Subcutaneous abdominal adipose tissue (tissue), 5 donors: ENCODE data around the gene ARIH1.
A peak's percentile ranks its signal among the peaks of the same experiment; 100 is the strongest.
"Not testable (repeated sequence)": the region's sequence is repeated elsewhere in the genome, so short reads cannot be mapped to it uniquely, and the experiment has no call there.

Source experiments
- H3K27ac ChIP-seq: one replicate; pipeline ENCODE4 v1.7.0; 2013; ENCODE audit warnings: low read depth, mild to moderate bottlenecking, inconsistent platforms, low read length, moderate library complexity
- H3K27me3 ChIP-seq, 5 donors: one replicate each; pipeline ENCODE4 v1.7.0; 2013; ENCODE audit warnings: low read length in 5 of 5, inconsistent platforms in 1 of 5; ENCODE audit not compliant: control insufficient read depth in 5 of 5, insufficient read depth in 4 of 5
- H3K36me3 ChIP-seq, 5 donors: one replicate each; pipeline ENCODE4 v1.7.0; 2013; ENCODE audit warnings: low read length in 5 of 5; ENCODE audit not compliant: control insufficient read depth in 5 of 5, insufficient read depth in 5 of 5
- H3K4me1 ChIP-seq, 5 donors: one replicate each; pipeline ENCODE4 v1.7.0; 2013; ENCODE audit warnings: low read length in 5 of 5, mild to moderate bottlenecking in 3 of 5, moderate library complexity in 1 of 5; ENCODE audit not compliant: control insufficient read depth in 5 of 5, insufficient read depth in 5 of 5
- H3K4me3 ChIP-seq, 5 donors: one replicate each; pipeline ENCODE4 v1.7.0; 2013; ENCODE audit warnings: low read length in 5 of 5, low read depth in 1 of 5
- H3K9ac ChIP-seq, 5 donors: one replicate each; pipeline ENCODE4 v1.7.0; 2013; ENCODE audit warnings: low read length in 5 of 5, mild to moderate bottlenecking in 4 of 5, moderate library complexity in 3 of 5
- H3K9me3 ChIP-seq, 5 donors: one replicate each; pipeline ENCODE4 v1.7.0; 2013; ENCODE audit warnings: low read length in 5 of 5; ENCODE audit not compliant: control insufficient read depth in 5 of 5
- donor health status: healthy.
- donor health status: healthy.
- donor health status: healthy.
- donor health status: healthy.
- donor health status: healthy.

The ARIH1 gene, protein sequence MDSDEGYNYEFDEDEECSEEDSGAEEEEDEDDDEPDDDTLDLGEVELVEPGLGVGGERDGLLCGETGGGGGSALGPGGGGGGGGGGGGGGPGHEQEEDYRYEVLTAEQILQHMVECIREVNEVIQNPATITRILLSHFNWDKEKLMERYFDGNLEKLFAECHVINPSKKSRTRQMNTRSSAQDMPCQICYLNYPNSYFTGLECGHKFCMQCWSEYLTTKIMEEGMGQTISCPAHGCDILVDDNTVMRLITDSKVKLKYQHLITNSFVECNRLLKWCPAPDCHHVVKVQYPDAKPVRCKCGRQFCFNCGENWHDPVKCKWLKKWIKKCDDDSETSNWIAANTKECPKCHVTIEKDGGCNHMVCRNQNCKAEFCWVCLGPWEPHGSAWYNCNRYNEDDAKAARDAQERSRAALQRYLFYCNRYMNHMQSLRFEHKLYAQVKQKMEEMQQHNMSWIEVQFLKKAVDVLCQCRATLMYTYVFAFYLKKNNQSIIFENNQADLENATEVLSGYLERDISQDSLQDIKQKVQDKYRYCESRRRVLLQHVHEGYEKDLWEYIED

DNA sequence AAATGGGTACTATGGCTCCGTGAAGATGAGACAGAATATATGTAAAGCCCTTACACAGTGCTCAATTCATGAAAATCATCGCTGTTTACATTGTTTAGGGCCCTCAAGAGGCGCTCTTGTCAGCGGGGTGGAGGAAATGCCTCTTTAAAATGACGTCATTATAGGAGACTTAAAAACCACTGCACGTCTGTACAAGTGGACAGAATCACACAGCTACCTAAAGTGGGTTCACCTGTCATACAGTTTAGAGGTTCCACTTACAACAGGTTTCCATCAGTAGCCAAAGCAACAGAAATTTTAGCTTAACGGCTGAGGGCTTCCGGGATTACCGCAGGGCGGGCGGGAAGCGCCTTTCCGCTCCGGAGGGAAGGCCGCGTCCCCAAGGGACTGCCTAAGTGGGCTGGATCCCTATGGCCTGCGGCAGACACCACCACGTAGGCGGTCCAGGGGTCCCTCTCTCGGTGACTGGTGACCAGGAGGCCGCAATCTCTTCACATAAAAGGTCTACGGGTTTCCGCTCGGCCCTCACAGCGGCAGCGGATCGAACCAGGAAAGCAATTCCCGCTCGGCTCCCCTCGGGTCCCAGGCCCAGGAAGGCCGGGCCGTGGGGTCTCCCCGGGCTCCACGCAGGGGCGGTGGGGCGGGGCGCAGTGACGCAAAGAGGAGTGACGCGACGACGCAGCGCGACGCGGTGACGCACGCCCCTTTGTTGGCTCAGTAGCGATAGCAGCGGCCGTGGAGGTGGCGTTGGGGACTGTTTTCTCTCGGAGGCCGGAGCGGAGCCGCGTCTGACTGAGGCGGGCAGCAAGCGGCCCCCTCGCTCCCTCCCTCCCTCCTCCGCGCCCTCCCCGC, at the start of gene ARIH1:
Gene ARIH1 (plus strand): TSS at position 717 of the 852 bp plus-strand sequence. CDS start 310 bp downstream, outside the sequence.
- Histone ChIP-seq H3K4me1 (peaks cover 4 to 47% (median 38%) of the 10 kb centered on the region in 5 donors), H3K27me3 (no peaks in the 10 kb centered on the region), H3K9me3 (no peaks in the 10 kb centered on the region), H3K27ac (peak within 1 kb of the TSS; percentile 100), H3K4me3 (peak within 1 kb of the TSS; percentile 80 to 96 (median 94)), H3K9ac (peak within 1 kb of the TSS; percentile 94 to 100 (median 100)), H3K36me3 (peaks cover 0 to 10% (median 5%) of the 10 kb centered on the region in 5 donors)

DNA sequence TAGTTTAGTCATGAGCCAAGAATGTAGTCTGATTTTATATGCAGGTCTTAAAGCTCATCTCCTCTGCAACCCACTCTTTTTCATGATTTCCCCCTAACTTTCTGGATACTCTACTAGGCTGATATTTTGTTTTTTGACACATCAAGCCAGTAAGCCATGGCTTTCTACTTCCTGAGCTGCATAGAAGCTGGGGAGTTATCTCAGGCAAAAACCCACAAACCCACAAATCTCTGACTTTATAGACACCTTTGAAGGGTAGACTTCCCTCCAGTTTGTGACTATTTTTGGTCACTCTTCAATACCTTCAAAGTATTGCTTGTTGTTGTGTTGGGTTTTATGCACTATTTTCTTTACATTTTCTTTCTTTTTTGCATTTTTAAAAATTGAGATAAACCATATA, 47.4 kb upstream of the ARIH1 start:
- Histone ChIP-seq H3K36me3 (no peaks in the 10 kb centered on the region), H3K27me3 (no peaks in the 10 kb centered on the region), H3K9ac (no peak overlapping the region), H3K27ac (no peak overlapping the region), H3K9me3 (peaks cover 2 to 21% (median 10%) of the 10 kb centered on the region in 5 donors), H3K4me1 (no peaks in the 10 kb centered on the region), H3K4me3 (no peak overlapping the region)

DNA sequence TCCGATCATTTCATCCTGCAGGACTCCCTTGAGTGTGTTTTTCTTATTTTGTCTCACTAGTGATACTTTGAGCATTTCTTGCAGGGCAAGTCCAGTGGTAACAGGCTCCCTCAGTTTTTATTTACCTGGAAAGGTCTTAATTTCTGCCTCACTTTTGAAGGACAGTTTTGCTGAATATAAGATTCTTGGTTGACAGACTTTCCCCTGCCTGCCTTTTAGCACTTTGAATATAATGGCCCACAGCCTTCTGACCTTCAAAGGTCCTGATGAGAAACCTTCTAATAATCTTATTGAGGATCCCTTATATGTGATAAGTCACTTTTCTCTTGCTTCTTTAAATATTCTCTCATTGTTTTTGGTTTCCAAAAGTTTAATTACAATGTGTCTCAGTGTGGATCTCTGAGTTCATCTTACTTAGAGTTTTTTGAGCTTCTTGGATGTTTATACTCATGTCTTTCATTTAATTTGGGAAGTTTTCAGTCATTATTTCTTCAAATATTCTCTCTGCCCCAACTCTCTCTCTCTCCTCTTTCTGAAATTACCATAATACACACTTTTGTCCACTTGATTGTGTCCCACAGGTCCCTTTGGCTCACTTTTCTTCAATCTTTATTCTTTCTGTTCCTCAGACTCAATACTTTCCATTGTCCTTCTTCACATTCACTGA, 36.3 kb upstream of the ARIH1 start:
- no peaks in the 10 kb centered on the region for H3K36me3 ChIP-seq
- no peaks in the 10 kb centered on the region for H3K27me3 ChIP-seq
- H3K4me3 ChIP-seq = no peak overlapping the region
- H3K27ac ChIP-seq = no peak overlapping the region
- H3K4me1 ChIP-seq = no peaks in the 10 kb centered on the region
- no peak overlapping the region for H3K9ac ChIP-seq
- H3K9me3 ChIP-seq = peaks cover 0 to 13% (median 10%) of the 10 kb centered on the region in 5 donors

DNA sequence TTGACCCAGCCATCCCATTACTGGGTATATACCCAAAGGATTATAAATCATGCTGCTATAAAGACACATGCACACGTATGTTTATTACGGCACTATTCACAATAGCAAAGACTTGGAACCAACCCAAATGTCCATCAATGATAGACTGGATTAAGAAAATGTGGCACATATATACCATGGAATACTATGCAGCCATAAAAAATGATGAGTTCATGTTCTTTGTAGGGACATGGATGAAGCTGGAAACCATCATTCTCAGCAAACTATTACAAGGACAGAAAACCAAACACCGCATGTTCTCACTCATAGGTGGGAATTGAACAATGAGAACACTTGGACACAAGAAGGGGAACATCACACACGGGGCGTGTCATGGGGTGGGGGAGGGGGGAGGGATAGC, 31.3 kb upstream of the ARIH1 start:
- H3K4me1 ChIP-seq, H3K27me3 ChIP-seq, H3K36me3 ChIP-seq, H3K27ac ChIP-seq, H3K4me3 ChIP-seq, H3K9ac ChIP-seq, H3K9me3 ChIP-seq: not testable (repeated sequence)

DNA sequence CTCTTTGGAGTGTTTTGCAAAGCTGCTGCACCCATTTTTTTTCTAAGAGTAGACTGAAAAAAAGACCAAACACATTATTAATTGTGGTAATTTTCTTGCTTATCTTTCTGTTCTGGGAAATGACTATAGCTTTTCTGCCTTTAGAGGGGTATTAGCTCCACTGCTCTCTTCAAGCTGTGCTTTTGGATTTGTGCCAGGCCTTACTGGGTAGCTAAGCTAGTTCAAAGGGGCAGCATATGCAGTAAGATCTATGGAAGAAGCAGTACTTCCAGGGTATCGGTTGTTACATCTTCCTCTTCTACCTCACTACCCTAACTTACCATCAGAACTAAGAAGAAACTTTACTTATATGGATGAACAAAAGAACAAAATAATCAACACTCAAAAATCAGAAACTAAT, 28.7 kb upstream of the ARIH1 start:
- Histone ChIP-seq H3K9me3 (no peaks in the 10 kb centered on the region), H3K9ac (no peak overlapping the region), H3K4me1 (no peaks in the 10 kb centered on the region)

DNA sequence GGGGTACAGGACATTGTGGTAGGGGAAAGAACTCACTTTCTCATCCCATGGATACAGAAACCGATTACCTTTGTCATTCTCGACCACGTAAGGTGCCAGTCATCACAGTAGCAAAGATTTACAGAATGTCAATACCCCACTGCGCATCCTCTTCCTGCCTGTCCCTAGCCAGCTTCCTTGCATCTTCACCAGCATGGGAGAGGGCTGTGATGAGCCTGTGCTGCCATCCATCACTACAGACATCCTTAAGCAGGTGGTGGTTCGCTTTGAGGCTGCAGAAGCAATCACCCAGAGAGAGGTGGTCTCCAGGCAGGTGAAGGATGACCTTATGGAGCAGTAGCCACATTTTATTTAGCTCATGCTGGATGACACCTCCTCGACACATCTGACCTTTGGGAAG, 23.3 kb upstream of the ARIH1 start:
- Histone ChIP-seq H3K36me3 (no peaks in the 10 kb centered on the region), H3K9ac (no peak overlapping the region), H3K4me3 (no peak overlapping the region), H3K27me3 (no peaks in the 10 kb centered on the region), H3K27ac (no peak overlapping the region), H3K4me1 (no peaks in the 10 kb centered on the region), H3K9me3 (no peaks in the 10 kb centered on the region)

More for the DNA sequence above, 28.7 kb upstream of the ARIH1 start:
- Histone ChIP-seq H3K36me3 (no peaks in the 10 kb centered on the region), H3K27ac (no peak overlapping the region), H3K27me3 (no peaks in the 10 kb centered on the region), H3K4me3 (no peak overlapping the region)

DNA sequence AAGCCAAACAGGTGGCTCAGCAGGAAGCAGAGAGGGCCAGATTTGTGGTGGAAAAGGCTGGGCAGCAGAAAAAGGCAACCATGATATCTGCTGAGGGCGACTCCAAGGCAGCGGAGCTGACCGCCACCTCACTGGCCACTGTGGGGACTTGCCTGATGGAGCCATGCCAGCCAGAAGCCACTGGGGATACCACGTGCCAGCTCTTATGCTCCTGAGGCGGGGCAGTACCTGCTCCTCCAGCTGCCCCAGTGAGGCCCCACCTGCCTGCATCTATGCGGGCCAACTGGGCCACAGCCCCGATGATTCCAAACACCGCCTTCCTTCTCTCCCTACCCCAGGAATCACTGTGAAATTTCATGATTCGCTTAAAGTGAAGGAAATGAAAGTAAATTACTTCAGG, 22.9 kb upstream of the ARIH1 start:
- Histone ChIP-seq H3K4me1 (no peaks in the 10 kb centered on the region), H3K9me3 (no peaks in the 10 kb centered on the region), H3K27me3 (no peaks in the 10 kb centered on the region), H3K9ac (no peak overlapping the region), H3K27ac (no peak overlapping the region), H3K36me3 (no peaks in the 10 kb centered on the region), H3K4me3 (no peak overlapping the region)

DNA sequence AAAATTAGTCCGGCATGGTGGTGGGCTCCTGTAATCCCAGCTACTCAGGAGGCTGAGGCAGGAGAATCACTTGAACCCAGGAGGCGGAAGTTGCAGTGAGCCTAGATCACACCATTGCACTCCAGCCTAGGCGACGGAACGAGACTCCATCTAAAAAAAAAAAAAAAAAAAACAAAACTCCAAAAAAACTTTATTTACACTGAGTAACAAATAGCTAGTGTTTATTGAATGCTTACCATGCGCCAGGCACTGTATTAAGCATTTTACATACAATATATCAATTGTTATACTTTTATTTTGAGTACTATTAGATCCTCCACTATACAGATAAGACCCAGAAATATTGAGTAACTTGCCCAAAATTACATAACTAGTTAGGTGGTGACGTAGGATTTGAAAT, 17.4 kb upstream of the ARIH1 start:
- Histone ChIP-seq H3K36me3 (no peaks in the 10 kb centered on the region), H3K4me1 (peaks cover 0 to 5% (median 5%) of the 10 kb centered on the region in 5 donors), H3K9me3 (no peaks in the 10 kb centered on the region), H3K27ac (no peak overlapping the region), H3K4me3 (no peak overlapping the region), H3K9ac (no peak overlapping the region), H3K27me3 (no peaks in the 10 kb centered on the region)

DNA sequence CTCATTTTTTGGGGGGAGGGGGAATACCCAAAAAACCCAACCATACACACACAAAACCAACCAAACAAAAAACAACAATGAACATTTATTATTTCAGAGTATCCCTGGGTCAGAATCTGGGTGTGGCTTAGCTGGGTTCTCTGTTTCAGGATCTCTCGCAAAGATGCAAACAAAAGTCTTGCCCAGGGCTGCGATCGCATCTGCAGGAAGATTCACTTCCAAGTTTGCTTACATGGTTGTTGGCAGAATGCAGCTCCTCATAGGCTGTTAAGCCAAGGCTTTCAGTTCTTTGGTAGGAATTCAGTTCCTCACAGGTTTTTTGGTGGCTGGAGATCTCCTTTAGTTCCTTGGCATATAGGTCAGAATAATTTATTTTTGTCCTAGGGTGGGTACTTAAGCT, 13.7 kb upstream of the ARIH1 start:
- H3K27me3 ChIP-seq = no peaks in the 10 kb centered on the region
- peaks cover 0 to 9% (median 5%) of the 10 kb centered on the region in 5 donors for H3K4me1 ChIP-seq
- H3K4me3 ChIP-seq = no peak overlapping the region
- no peaks in the 10 kb centered on the region for H3K9me3 ChIP-seq
- no peaks in the 10 kb centered on the region for H3K36me3 ChIP-seq
- no peak overlapping the region for H3K27ac ChIP-seq
- H3K9ac ChIP-seq = no peak overlapping the region
